Astrocyte of the spinal cord (primary cell): ENCODE results near the gene SHB.

Source experiments
- DNase-seq: peaks from one replicate; pipeline ENCODE4 v3.0.0; 2011; ENCODE audit warnings: low read depth, low spot score
- H3K4me3 ChIP-seq: 2 replicates; pipeline ENCODE4 v1.5.1; 2011; ENCODE audit warnings: low read depth, mild to moderate bottlenecking, low read length, moderate library complexity
- CTCF ChIP-seq: IDR thresholded peaks from 2 replicates; pipeline ENCODE4 v1.5.1; 2012; ENCODE audit warnings: low read depth, mild to moderate bottlenecking, low read length, inconsistent platforms
- in situ Hi-C: cut with HindIII; loops from 2 replicates; pipeline ENCODE4 v1.10.0; 2017; ENCODE audit warnings: low sequenced_read_pairs

SHB gene

GRCh38 chr9:37927132-37927531 is 141.9 kb downstream of the SHB start:
- in situ Hi-C loops = no loop called here
- no peak overlapping the region for H3K4me3 ChIP-seq
- no peak for TF ChIP-seq CTCF
- DNase-seq = no peak

- H3K4me3 ChIP-seq = no peak overlapping the region
- TF ChIP-seq CTCF = no peak
- in situ Hi-C loops = no loop called here
- DNase-seq = no peak
Measured at GRCh38 chr9:37926737-37927118, 142.3 kb downstream of the SHB start.

GRCh38 chr9:37925786-37926736 is 143.0 kb downstream of the SHB start:
- DNase-seq = no peak
- H3K4me3 ChIP-seq = no peak overlapping the region
- in situ Hi-C loops = no loop called here
- TF ChIP-seq CTCF = no peak

- no peak for DNase-seq
- in situ Hi-C loops = no loop called here
- no peak overlapping the region for H3K4me3 ChIP-seq
- TF ChIP-seq CTCF = no peak
Measured at GRCh38 chr9:37925006-37925405, 144.0 kb downstream of the SHB start.

GRCh38 chr9:37924538-37924937 is 144.5 kb downstream of the SHB start:
- no peak overlapping the region for H3K4me3 ChIP-seq
- DNase-seq = no peak
- TF ChIP-seq CTCF = no peak
- in situ Hi-C loops = no loop called here

GRCh38 chr9:37923796-37924427 is 145.1 kb downstream of the SHB start:
- in situ Hi-C loops = no loop called here
- no peak for DNase-seq
- H3K4me3 ChIP-seq = no peak overlapping the region
- no peak for TF ChIP-seq CTCF
